ENCODE results near the gene ANAPC2. TPM values are rescaled to one million over a fixed set of nuclear protein-coding genes. Genes with fewer than 3 reads are reported as not detected.
A peak's percentile ranks its signal among the peaks of the same experiment; 100 is the strongest.

Gene ANAPC2
- total RNA-seq, 3 donors from 2014 or later (not counting 1 experiment from before 2014, with no cell fraction given): 146 to 172 (median 171) TPM

- no peaks in the 10 kb centered on the region for H3K9me3 ChIP-seq (ENCODE audit: control insufficient read depth, insufficient read depth, low read length)
- no peak overlapping the region for H3K4me3 Mint-ChIP-seq
- intact Hi-C loops (cut with micrococcal nuclease): no loop called here
- 69% methylated on average over 17 of the region's 17 CpGs for WGBS (ENCODE audit: insufficient coverage)
- H3K36me3 ChIP-seq (ENCODE audit: control insufficient read depth, insufficient read depth, low read length): peaks cover 30% of the 10 kb centered on the region
- DNase-seq (peak in 1 of 2 donors; percentile 57), ATAC-seq (peak in 2 of 3 donors; percentile 51 to 68)
- H3K4me1 Mint-ChIP-seq: no peaks in the 10 kb centered on the region
- H3K4me1 ChIP-seq (ENCODE audit: control insufficient read depth, insufficient read depth, low read length): peaks cover 4% of the 10 kb centered on the region
- H3K4me3 ChIP-seq (ENCODE audit: low read length): no peak overlapping the region
- H3K27ac Mint-ChIP-seq: no peak overlapping the region
- H3K27ac ChIP-seq (ENCODE audit: low read length): no peak overlapping the region
- H3K36me3 Mint-ChIP-seq: no peaks in the 10 kb centered on the region
- no peaks in the 10 kb centered on the region for H3K27me3 Mint-ChIP-seq (ENCODE audit: low read depth in 2 of 2)
- H3K9me3 Mint-ChIP-seq: no peaks in the 10 kb centered on the region
- peaks cover 4% of the 10 kb centered on the region for H3K27me3 ChIP-seq (ENCODE audit: control insufficient read depth, insufficient read depth, low read length)
- TF ChIP-seq, protein P1, sequence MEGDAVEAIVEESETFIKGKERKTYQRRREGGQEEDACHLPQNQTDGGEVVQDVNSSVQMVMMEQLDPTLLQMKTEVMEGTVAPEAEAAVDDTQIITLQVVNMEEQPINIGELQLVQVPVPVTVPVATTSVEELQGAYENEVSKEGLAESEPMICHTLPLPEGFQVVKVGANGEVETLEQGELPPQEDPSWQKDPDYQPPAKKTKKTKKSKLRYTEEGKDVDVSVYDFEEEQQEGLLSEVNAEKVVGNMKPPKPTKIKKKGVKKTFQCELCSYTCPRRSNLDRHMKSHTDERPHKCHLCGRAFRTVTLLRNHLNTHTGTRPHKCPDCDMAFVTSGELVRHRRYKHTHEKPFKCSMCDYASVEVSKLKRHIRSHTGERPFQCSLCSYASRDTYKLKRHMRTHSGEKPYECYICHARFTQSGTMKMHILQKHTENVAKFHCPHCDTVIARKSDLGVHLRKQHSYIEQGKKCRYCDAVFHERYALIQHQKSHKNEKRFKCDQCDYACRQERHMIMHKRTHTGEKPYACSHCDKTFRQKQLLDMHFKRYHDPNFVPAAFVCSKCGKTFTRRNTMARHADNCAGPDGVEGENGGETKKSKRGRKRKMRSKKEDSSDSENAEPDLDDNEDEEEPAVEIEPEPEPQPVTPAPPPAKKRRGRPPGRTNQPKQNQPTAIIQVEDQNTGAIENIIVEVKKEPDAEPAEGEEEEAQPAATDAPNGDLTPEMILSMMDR (IDR thresholded peaks at IDR 0.05): peak; percentile 21
These were observed 11.8 kb downstream of the ANAPC2 start for GRCh38 chr9:137176302-137177182.

DNA sequence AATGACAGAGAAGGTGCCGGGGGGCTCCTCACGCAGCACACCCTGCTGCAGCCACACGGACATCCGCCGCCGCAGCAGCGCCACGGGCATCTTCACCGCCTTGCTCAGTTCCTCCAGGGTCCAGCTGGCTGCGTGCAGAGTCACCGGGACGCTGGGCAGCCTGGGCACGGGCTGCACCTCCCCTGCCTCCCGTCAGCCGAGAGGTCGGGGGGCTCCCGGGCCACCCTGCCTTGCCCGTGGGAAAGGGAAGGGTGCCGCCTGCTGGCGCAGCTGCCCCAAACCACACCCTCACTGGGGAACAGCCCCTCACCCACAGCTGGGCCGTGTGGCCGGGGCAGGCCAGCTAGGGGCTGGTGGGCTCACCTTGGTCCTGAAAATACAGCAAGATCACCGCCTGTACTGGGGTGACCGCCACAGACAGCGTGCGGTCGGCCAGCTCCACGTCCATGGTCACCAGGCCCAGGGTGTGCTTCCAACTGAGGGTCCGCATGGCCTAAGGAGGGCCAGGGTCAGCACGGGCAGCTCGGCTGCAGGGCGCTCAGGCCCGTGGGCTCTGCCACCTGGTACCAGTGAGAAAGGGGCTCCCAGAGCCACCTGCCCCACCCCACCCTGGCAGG is 12.9 kb downstream of the ANAPC2 start:
- no peaks in the 10 kb centered on the region for H3K9me3 ChIP-seq (ENCODE audit: control insufficient read depth, insufficient read depth, low read length)
- Mint-ChIP-seq H3K4me3 (no peak overlapping the region), H3K4me1 (no peaks in the 10 kb centered on the region), H3K27me3 (ENCODE audit: low read depth in 2 of 2) (peaks cover 0 to 2% of the 10 kb centered on the region in 2 donors), H3K9me3 (no peaks in the 10 kb centered on the region), H3K36me3 (no peaks in the 10 kb centered on the region), H3K27ac (no peak overlapping the region)
- ATAC-seq (peak in 1 of 3 donors; percentile 6), DNase-seq (peak in 1 of 2 donors; percentile 40)
- intact Hi-C loops (cut with micrococcal nuclease): no loop called here
- H3K4me3 ChIP-seq (ENCODE audit: low read length): no peak overlapping the region
- TF ChIP-seq, protein P1 (IDR thresholded peaks at IDR 0.05): no peak
- peaks cover 24% of the 10 kb centered on the region for H3K36me3 ChIP-seq (ENCODE audit: control insufficient read depth, insufficient read depth, low read length)
- no peak overlapping the region for H3K27ac ChIP-seq (ENCODE audit: low read length)
- peaks cover 4% of the 10 kb centered on the region for H3K4me1 ChIP-seq (ENCODE audit: control insufficient read depth, insufficient read depth, low read length)
- peaks cover 15% of the 10 kb centered on the region for H3K27me3 ChIP-seq (ENCODE audit: control insufficient read depth, insufficient read depth, low read length)
- 68% methylated on average over 33 of the region's 33 CpGs for WGBS (ENCODE audit: insufficient coverage)

GRCh38 chr9:137174722-137175293 is 13.6 kb downstream of the ANAPC2 start:
- TF ChIP-seq, protein P1 (IDR thresholded peaks at IDR 0.05): no peak
- 60% methylated on average over 34 of the region's 34 CpGs for WGBS (ENCODE audit: insufficient coverage)
- Histone ChIP-seq H3K27me3 (ENCODE audit: control insufficient read depth, insufficient read depth, low read length) (peaks cover 21% of the 10 kb centered on the region), H3K9me3 (ENCODE audit: control insufficient read depth, insufficient read depth, low read length) (no peaks in the 10 kb centered on the region), H3K4me1 (ENCODE audit: control insufficient read depth, insufficient read depth, low read length) (peaks cover 4% of the 10 kb centered on the region), H3K27ac (ENCODE audit: low read length) (no peak overlapping the region), H3K4me3 (ENCODE audit: low read length) (no peak overlapping the region), H3K36me3 (ENCODE audit: control insufficient read depth, insufficient read depth, low read length) (peaks cover 18% of the 10 kb centered on the region)
- H3K27ac Mint-ChIP-seq: no peak overlapping the region
- no peaks in the 10 kb centered on the region for H3K4me1 Mint-ChIP-seq
- ATAC-seq (peak in 1 of 3 donors; percentile 4), DNase-seq (no peak)
- H3K9me3 Mint-ChIP-seq: no peaks in the 10 kb centered on the region
- intact Hi-C loops (cut with micrococcal nuclease): no loop called here
- H3K36me3 Mint-ChIP-seq: no peaks in the 10 kb centered on the region
- H3K4me3 Mint-ChIP-seq: no peak overlapping the region
- peaks cover 0 to 6% of the 10 kb centered on the region in 2 donors for H3K27me3 Mint-ChIP-seq (ENCODE audit: low read depth in 2 of 2)

All from natural killer cell (primary cell).